ENCODE data around the gene CNFN.
"Not testable (repeated sequence)": the region's sequence is repeated elsewhere in the genome, so short reads cannot be mapped to it uniquely, and the experiment has no call there.

Gene CNFN

GRCh38 chr19:42351079-42351735, 38.9 kb downstream of the CNFN start:
- DNase-seq (ENCODE audit: low spot score) = no peak

- DNase-seq (ENCODE audit: low spot score) = no peak
These were observed 39.7 kb downstream of the CNFN start for GRCh38 chr19:42350417-42350816.

GRCh38 chr19:42349378-42350107, 40.6 kb downstream of the CNFN start:
- DNase-seq (ENCODE audit: low spot score) = no peak

- DNase-seq (ENCODE audit: low spot score) = no peak
These were observed 41.9 kb downstream of the CNFN start for GRCh38 chr19:42348211-42348610.

- no peak for DNase-seq (ENCODE audit: low spot score)
These were observed 44.8 kb downstream of the CNFN start for GRCh38 chr19:42345191-42345812.

GRCh38 chr19:42344336-42344893, 45.7 kb downstream of the CNFN start:
- no peak for DNase-seq (ENCODE audit: low spot score)

GRCh38 chr19:42343344-42344110, 46.6 kb downstream of the CNFN start:
- no peak for DNase-seq (ENCODE audit: low spot score)

GRCh38 chr19:42339922-42340321, 50.2 kb downstream of the CNFN start:
- not testable (repeated sequence) for DNase-seq (ENCODE audit: low spot score)

- not testable (repeated sequence) for DNase-seq (ENCODE audit: low spot score)
These were observed 50.8 kb downstream of the CNFN start for GRCh38 chr19:42339126-42339860.
